NB4 (cell line): ENCODE results near the gene SIK2.

Experiments
- MYC ChIP-seq: IDR thresholded peaks from 2 replicates; pipeline ENCODE4 v1.6.1; 2011; ENCODE audit warnings: low read depth, low read length
- POLR2A ChIP-seq: IDR thresholded peaks from 2 replicates; pipeline ENCODE4 v1.6.1; 2011; ENCODE audit warnings: mild to moderate bottlenecking; ENCODE audit not compliant: insufficient read length; ENCODE audit errors: extremely low read depth
- TF ChIP-seq, protein P1 (sequence below): IDR thresholded peaks from one replicate; pipeline ENCODE4 v1.5.1; 2012; ENCODE audit warnings: low read depth, low read length

DNA sequence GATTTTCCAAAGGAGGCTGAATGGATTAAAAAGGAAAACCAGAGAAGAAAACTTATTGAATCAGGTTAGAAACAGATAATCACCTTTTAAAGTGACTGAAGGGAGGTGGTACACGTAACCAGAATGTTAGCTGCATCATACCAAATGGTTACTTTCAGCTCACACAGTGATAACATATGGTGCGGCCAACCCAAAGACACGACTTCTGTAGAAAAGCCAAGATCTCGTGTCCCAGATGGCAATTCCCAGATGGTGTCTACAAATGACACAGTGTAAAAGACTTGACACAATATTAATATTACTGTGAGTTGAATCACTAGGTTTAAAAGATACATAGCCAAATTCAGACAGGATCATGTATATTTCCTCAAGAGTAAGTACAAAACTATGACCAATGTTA lies 158.8 kb downstream of the SIK2 start:
- TF ChIP-seq POLR2A (no peak), MYC (no peak)
- TF ChIP-seq, protein P1, sequence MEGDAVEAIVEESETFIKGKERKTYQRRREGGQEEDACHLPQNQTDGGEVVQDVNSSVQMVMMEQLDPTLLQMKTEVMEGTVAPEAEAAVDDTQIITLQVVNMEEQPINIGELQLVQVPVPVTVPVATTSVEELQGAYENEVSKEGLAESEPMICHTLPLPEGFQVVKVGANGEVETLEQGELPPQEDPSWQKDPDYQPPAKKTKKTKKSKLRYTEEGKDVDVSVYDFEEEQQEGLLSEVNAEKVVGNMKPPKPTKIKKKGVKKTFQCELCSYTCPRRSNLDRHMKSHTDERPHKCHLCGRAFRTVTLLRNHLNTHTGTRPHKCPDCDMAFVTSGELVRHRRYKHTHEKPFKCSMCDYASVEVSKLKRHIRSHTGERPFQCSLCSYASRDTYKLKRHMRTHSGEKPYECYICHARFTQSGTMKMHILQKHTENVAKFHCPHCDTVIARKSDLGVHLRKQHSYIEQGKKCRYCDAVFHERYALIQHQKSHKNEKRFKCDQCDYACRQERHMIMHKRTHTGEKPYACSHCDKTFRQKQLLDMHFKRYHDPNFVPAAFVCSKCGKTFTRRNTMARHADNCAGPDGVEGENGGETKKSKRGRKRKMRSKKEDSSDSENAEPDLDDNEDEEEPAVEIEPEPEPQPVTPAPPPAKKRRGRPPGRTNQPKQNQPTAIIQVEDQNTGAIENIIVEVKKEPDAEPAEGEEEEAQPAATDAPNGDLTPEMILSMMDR = no peak
